ENCODE data around the gene CEACAM19. TPM values are rescaled to one million over a fixed set of nuclear protein-coding genes. Genes with fewer than 3 reads are reported as not detected.

The CEACAM19 gene
- total and polyA plus RNA-seq, 2 donors (not counting 3 experiments of a cell fraction or from before 2014, with no cell fraction given): 9.9 to 14.5 TPM

DNA sequence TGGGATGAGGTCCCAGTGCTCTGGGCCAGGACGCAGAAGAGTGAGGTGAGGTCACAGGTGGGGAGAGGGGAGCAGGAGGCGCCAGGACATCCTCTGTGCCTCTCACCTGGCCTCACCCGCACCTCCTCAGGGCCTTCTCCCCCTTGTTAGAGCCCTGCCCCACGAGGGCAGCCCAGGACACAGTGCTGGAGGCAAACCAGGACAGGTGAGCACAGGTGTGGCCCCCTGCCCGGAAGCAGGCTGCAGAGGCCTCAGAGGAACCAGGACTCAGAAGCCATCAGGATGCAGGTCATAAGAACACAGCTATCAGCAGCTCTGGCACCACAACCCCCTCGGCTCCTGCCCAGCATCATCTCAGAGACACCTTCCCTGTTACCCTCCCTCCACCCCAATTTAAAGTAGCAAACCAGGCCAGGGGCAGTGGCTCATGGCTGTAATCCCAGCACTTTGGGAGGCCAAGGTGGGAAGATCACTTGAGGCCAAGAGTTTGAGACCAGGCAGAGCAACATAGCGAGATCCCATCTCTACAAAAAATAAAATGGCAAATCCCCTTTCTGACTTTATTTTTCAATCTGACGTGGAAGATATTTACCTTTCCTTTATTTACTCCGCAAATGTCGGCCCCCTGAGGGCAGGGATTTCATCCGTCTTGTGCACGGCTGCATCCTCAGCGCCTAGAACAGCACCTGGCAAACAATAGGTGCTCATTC is 27.4 kb downstream of the CEACAM19 start, which contains the start of gene CEACAM16:
CEACAM16 (plus strand) TSS at position 660 of the 710 bp plus-strand sequence. CDS start 2,306 bp downstream, outside the sequence.
- H4K20me1 ChIP-seq (replicated peaks; ENCODE audit: control insufficient read depth, extremely low read depth, insufficient read depth, low read length): no peaks in the 10 kb centered on the region
- CTCF ChIA-PET: no interaction called here
- peaks cover 5% of the 10 kb centered on the region for H3K4me1 ChIP-seq (ENCODE audit: control insufficient read depth, extremely low read depth, insufficient read depth, low read length)
- no peaks in the 10 kb centered on the region for H3K27me3 ChIP-seq (ENCODE audit: control insufficient read depth in 2 of 2, insufficient read depth in 2 of 2, low read length in 2 of 2)
- no peak within 1 kb of the TSS for H3K9ac ChIP-seq (replicated peaks; ENCODE audit: extremely low read depth, insufficient read depth, low read length)
- DNase-seq (ENCODE audit: low read depth, low spot score) (no peak), FAIRE-seq (no peak)
- H3K36me3 ChIP-seq (ENCODE audit: control insufficient read depth in 2 of 2, extremely low read depth in 1 of 2, insufficient read depth in 2 of 2, low read length in 2 of 2): no peaks in the 10 kb centered on the region
- no peaks in the 10 kb centered on the region for H3K9me1 ChIP-seq (replicated peaks; ENCODE audit: control insufficient read depth, extremely low read depth, insufficient read depth, low read length)
- dilution Hi-C loops (cut with MboI; ENCODE audit: extremely low pct_ligation_motif_present, low sequenced_read_pairs) (no loop called here), intact Hi-C loops (cut with micrococcal nuclease) (no loop called here)
- POLR2A ChIA-PET: no interaction called here
- no peak for TF ChIP-seq POLR2A (IDR thresholded peaks at IDR 0.05; ENCODE audit: low read depth, low read length)
- TF ChIP-seq FOS (IDR thresholded peaks at IDR 0.05; ENCODE audit: borderline replicate concordance, insufficient read depth, low read length): no peak
- no peak for TF ChIP-seq EZH2 (IDR thresholded peaks at IDR 0.05; ENCODE audit: borderline replicate concordance, low read depth, low read length, severe bottlenecking)
- no peak for TF ChIP-seq JUN (IDR thresholded peaks at IDR 0.05; ENCODE audit: borderline replicate concordance, insufficient read depth, insufficient read length, low read depth)
- TF ChIP-seq MYC (IDR thresholded peaks at IDR 0.05; ENCODE audit: low read depth, low read length): no peak
- no peak for TF ChIP-seq GATA2 (IDR thresholded peaks at IDR 0.05; ENCODE audit: insufficient read depth, insufficient read length, low read depth, low read length)
- TF ChIP-seq, protein P1, sequence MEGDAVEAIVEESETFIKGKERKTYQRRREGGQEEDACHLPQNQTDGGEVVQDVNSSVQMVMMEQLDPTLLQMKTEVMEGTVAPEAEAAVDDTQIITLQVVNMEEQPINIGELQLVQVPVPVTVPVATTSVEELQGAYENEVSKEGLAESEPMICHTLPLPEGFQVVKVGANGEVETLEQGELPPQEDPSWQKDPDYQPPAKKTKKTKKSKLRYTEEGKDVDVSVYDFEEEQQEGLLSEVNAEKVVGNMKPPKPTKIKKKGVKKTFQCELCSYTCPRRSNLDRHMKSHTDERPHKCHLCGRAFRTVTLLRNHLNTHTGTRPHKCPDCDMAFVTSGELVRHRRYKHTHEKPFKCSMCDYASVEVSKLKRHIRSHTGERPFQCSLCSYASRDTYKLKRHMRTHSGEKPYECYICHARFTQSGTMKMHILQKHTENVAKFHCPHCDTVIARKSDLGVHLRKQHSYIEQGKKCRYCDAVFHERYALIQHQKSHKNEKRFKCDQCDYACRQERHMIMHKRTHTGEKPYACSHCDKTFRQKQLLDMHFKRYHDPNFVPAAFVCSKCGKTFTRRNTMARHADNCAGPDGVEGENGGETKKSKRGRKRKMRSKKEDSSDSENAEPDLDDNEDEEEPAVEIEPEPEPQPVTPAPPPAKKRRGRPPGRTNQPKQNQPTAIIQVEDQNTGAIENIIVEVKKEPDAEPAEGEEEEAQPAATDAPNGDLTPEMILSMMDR (IDR thresholded peaks at IDR 0.05; ENCODE audit: extremely low read depth in 1 of 2, insufficient read depth in 1 of 2, low read depth in 1 of 2, low read length in 2 of 2): no peak
- no peak for TF ChIP-seq POLR2AphosphoS5 (IDR thresholded peaks at IDR 0.05; ENCODE audit: insufficient read depth, low read depth, low read length)
- TF ChIP-seq, protein P2, sequence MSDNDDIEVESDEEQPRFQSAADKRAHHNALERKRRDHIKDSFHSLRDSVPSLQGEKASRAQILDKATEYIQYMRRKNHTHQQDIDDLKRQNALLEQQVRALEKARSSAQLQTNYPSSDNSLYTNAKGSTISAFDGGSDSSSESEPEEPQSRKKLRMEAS (IDR thresholded peaks at IDR 0.05; ENCODE audit: insufficient read depth, insufficient read length): no peak
- no peak within 1 kb of the TSS for H3K4me2 ChIP-seq (ENCODE audit: insufficient read depth, low read length)
- no TSS peak for BruUV-seq (replicated peaks)
- H3K79me2 ChIP-seq (ENCODE audit: control insufficient read depth, insufficient read depth, low read length): no peaks in the 10 kb centered on the region
- no peak within 1 kb of the TSS for H2AFZ ChIP-seq (ENCODE audit: low read depth, low read length)
- no peak within 1 kb of the TSS for H3K4me3 ChIP-seq (replicated peaks in 1 of 3; ENCODE audit: insufficient read depth in 1 of 3, low read depth in 1 of 3, low read length in 3 of 3)
- H3K9me3 ChIP-seq (replicated peaks; ENCODE audit: control insufficient read depth, insufficient read depth, low read length): no peaks in the 10 kb centered on the region
- no peak within 1 kb of the TSS for H3K27ac ChIP-seq (ENCODE audit: insufficient read depth, low read depth, low read length)
